NCI-H2196 treated with DMSO at 0.1 percent for 48 hours (cell line): ENCODE measurements around the gene LRRFIP2.

Experiments used
- DNase-seq: peaks from one replicate; lab custom pipeline; 2025; ENCODE audit not compliant: unreplicated experiment; lab: John Stamatoyannopoulos, UW

LRRFIP2 gene

GRCh38 chr3:37190667-37191066 lies 16.3 kb upstream of the LRRFIP2 start:
- DNase-seq, result no peak

DNA sequence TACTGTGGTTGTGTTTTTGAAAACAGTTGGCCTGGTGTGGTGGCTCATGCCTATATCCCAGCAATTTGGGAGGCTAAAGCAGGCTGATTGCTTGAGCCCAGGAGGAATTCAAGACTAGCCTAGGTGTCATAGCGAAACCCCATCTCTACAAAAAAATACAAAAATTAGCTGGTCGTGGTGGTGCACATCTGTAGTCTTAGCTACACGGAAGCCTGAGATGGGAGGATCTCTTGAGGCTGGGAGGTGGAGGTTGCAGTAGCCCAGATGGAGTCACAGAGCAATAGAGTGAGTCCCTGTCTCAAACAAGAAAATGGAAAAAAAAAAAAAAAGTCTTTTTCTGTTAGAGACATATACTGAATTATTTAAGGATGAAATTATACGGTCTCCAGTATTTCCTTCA lies 14.7 kb upstream of the LRRFIP2 start:
- DNase-seq, result no peak

GRCh38 chr3:37183976-37184375 lies 9.6 kb upstream of the LRRFIP2 start:
- DNase-seq, result no peak

DNA sequence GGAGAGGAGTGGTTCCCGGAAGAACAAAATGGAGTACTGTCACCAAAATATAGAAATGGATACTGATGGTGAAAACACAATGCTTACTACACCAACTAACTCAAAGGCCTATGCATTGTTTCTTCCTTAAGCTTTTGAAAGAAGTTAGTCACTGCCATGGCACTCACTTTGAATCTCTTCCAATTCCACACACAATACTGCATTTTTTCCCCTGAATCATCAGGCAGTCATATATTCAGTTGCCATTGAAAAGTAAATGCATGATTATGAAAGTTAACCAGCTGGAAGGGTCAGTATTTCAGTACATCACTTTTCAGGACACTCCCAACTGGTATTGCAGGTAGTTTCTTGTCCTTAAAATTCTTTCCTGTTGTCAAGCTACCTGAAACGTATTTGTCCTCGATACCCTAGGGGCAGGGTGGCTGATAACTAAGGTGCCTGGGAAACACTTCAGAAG lies 9.0 kb upstream of the LRRFIP2 start:
- DNase-seq, result no peak

- no peak for DNase-seq
Observed at GRCh38 chr3:37182816-37183215, 8.4 kb upstream of the LRRFIP2 start.

DNA sequence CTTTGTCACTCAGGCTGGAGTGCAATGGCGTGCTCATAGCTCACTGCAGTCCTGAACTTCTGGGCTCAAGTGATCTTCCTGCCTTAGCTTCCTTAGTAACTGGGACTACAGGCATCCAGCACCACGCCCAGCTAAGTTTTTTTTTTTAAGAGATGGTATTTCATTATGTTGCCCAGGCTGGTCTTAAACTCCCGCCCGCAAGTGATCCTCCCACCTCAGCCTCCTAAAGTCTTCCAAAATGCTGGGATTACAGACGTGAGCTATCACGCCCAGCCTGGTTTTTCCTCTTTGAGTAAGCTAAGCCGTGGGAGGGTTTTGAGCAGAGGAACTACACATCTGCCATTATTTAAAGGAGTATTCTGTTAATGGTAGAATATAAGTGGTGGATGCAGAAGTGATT lies 7.4 kb upstream of the LRRFIP2 start:
- no peak for DNase-seq

- no peak for DNase-seq
Observed at GRCh38 chr3:37179144-37179967, 5.0 kb upstream of the LRRFIP2 start.

- DNase-seq, result no peak
Observed at GRCh38 chr3:37173806-37174205, 576 bp downstream of the LRRFIP2 start.

DNA sequence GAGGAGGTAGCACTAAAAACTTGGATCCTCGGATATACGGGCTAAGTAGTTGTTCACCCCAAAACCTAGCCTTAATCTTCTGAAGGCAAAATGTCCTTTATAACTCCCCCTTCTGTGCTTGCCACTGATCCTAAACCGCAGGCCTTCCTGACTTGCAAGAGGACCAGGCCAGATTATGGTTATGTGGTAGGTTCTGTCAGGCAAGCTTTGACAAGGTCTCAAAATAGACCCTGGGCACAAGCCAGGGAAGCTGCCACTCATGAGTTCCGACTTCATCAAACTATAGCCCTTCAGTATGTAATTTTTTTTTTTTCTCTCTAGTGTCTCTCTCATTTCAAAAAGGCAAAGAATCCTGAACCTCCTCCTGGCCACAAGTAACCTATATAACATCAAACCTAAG lies 3.2 kb downstream of the LRRFIP2 start:
- DNase-seq, result no peak

- DNase-seq, result no peak
Observed at GRCh38 chr3:37170513-37170912, 3.9 kb downstream of the LRRFIP2 start.

GRCh38 chr3:37170060-37170459 lies 4.3 kb downstream of the LRRFIP2 start:
- DNase-seq, result no peak

- no peak for DNase-seq
Observed at GRCh38 chr3:37168896-37169295, 5.5 kb downstream of the LRRFIP2 start.

GRCh38 chr3:37163262-37164015 lies 10.9 kb downstream of the LRRFIP2 start:
- DNase-seq, result no peak

GRCh38 chr3:37162501-37163245 lies 11.7 kb downstream of the LRRFIP2 start:
- DNase-seq, result no peak

- no peak for DNase-seq
Observed at GRCh38 chr3:37161351-37161750, 13.0 kb downstream of the LRRFIP2 start.

GRCh38 chr3:37155782-37156181 lies 18.6 kb downstream of the LRRFIP2 start:
- no peak for DNase-seq

DNA sequence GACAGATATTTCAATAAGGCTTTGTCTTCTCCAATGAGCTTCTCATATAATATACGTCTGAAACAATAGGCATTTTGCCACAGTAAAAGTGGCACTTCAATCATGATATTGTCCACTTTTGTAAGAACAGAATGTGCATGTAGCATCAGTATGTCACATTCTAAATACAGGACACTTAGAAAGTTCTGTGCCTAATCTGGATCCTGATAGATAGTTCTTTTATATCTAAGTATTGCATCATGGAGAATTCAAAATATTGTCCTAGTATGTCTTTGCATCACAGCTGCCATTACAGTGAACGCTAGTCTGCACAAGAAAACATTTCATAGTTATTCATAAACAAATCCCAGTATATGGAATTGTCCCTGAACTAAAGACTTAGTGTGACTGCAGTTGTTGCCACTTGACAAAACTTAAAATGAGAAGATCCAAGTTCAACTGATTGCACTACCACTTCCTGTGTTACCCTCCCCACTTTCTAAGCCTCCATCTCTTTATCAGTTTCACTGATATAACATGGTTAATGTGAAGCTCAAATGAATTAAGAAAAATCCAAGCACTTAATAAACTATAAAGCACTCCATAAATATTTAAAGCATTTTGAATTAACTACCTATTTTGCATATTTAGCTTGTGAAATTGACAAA lies 19.6 kb downstream of the LRRFIP2 start:
- DNase-seq, result no peak

DNA sequence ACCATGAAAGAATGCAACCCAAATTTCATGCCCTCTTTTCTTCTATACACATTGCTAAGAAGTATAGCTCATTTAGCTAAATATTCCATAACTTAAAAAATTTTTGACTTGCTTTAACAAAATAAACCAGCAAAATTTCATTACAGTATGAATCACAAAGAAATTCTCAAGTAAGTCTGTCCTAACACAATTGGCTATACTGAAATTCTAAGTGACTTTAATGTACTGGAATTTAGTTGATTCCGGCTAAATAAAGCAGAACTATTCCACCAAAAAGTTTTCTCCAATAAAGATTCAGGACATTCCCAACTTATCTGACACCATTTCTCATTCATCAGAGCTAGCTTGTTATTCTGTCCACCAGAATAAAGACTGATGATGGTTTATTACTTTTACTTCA lies 23.8 kb downstream of the LRRFIP2 start:
- no peak for DNase-seq

DNA sequence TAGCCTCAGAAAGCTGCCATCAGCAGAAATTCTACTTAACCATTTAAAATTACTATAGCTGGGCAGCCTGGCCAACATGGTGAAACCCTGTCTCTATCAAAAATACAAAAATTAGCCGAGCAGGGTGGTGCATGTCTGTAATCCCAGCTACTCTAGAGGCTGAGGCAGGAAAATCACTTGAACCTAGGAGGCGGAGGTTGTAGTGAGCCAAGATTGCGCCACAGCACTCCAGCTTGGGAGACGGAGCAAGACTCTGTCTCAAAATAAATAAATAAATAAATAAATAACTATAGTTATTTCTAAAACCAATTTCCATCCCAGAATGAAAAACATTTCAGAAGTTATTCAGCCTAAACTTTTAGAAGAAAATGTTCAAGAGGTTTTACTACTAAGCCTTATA lies 25.1 kb downstream of the LRRFIP2 start:
- DNase-seq, result no peak

GRCh38 chr3:37148208-37148607 lies 26.2 kb downstream of the LRRFIP2 start:
- DNase-seq, result no peak

DNA sequence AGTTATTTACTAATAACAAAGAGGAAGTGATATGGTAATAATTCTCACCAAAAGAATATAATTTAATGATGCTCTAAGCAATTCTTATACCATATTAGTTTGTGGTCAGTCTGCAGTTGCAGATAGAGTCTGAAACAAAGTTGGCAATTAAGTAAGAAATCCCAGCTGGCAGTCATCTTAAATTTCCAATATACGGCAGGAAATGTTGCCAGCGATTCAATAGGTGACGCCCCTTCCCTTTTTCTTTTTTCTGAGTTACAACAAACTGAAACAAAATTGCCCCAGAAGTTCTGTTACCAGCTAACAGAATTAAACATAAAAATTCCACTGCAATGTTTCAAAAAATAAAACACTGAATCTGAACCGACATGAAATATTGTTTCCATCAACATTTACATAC lies 26.7 kb downstream of the LRRFIP2 start:
- no peak for DNase-seq
